Mammary epithelial cell (primary cell): ENCODE results near the gene MMP2.

Experiments used
- CTCF ChIP-seq, 2 donors: IDR thresholded peaks in 1 of 2; conservative IDR thresholded peaks in 1 of 2; 2 replicates each; pipeline ENCODE4 v1.5.1; 2011 to 2012; ENCODE audit warnings: inconsistent platforms in 2 of 2, low read length in 2 of 2, mild to moderate bottlenecking in 2 of 2, control low read depth in 1 of 2, low read depth in 1 of 2; ENCODE audit not compliant: insufficient read depth in 1 of 2; ENCODE audit errors: extremely low read depth in 1 of 2
- EZH2 ChIP-seq: IDR thresholded peaks from 2 replicates; pipeline ENCODE4 v1.6.1; 2012; ENCODE audit warnings: low read length, inconsistent platforms, borderline replicate concordance

- no peak for TF ChIP-seq CTCF (conservative IDR thresholded peaks at IDR 0.05 in 1 of 2, IDR thresholded peaks at IDR 0.05 in 1 of 2; ENCODE audit: extremely low read depth in 1 of 2, insufficient read depth in 1 of 2, low read depth in 1 of 2, low read length in 2 of 2)
- no peak for TF ChIP-seq EZH2
These were observed 60.5 kb downstream of the MMP2 start for GRCh38 chr16:55539488-55539887.
